ENCODE results near the gene ZBTB7C. TPM values are rescaled to one million over a fixed set of nuclear protein-coding genes. Genes with fewer than 3 reads are reported as not detected.
A peak's percentile ranks its signal among the peaks of the same experiment; 100 is the strongest.

The ZBTB7C gene
- total RNA-seq, 1 donor from 2014 or later: 1.4 TPM

GRCh38 chr18:48359626-48360025, 49.6 kb downstream of the ZBTB7C start:
- no peak for TF ChIP-seq CTCF (IDR thresholded peaks at IDR 0.05)
- Mint-ChIP-seq H3K27ac (ENCODE audit: unreplicated experiment) (no peak overlapping the region), H3K9me3 (ENCODE audit: low read depth) (no peaks in the 10 kb centered on the region), H3K4me1 (ENCODE audit: low read depth) (peaks cover 15% of the 10 kb centered on the region), H3K27me3 (ENCODE audit: low read depth) (peaks cover 9% of the 10 kb centered on the region), H3K36me3 (ENCODE audit: low read depth) (no peaks in the 10 kb centered on the region), H3K4me3 (ENCODE audit: unreplicated experiment) (no peak overlapping the region)
- no peak for DNase-seq (ENCODE audit: low spot score)

GRCh38 chr18:48358868-48359267, 50.3 kb downstream of the ZBTB7C start:
- H3K27me3 Mint-ChIP-seq (ENCODE audit: low read depth): peaks cover 11% of the 10 kb centered on the region
- TF ChIP-seq CTCF (IDR thresholded peaks at IDR 0.05): no peak
- H3K9me3 Mint-ChIP-seq (ENCODE audit: low read depth): no peaks in the 10 kb centered on the region
- no peak overlapping the region for H3K4me3 Mint-ChIP-seq (ENCODE audit: unreplicated experiment)
- no peak for DNase-seq (ENCODE audit: low spot score)
- H3K36me3 Mint-ChIP-seq (ENCODE audit: low read depth): no peaks in the 10 kb centered on the region
- H3K27ac Mint-ChIP-seq (ENCODE audit: unreplicated experiment): no peak overlapping the region
- peaks cover 15% of the 10 kb centered on the region for H3K4me1 Mint-ChIP-seq (ENCODE audit: low read depth)

GRCh38 chr18:48356909-48357631, 52.1 kb downstream of the ZBTB7C start:
- Mint-ChIP-seq H3K9me3 (ENCODE audit: low read depth) (no peaks in the 10 kb centered on the region), H3K4me3 (ENCODE audit: unreplicated experiment) (no peak overlapping the region), H3K27me3 (ENCODE audit: low read depth) (peaks cover 18% of the 10 kb centered on the region), H3K27ac (ENCODE audit: unreplicated experiment) (no peak overlapping the region), H3K4me1 (ENCODE audit: low read depth) (peaks cover 6% of the 10 kb centered on the region), H3K36me3 (ENCODE audit: low read depth) (no peaks in the 10 kb centered on the region)
- no peak for TF ChIP-seq CTCF (IDR thresholded peaks at IDR 0.05)
- DNase-seq (ENCODE audit: low spot score): peak; percentile 54

- Mint-ChIP-seq H3K36me3 (ENCODE audit: low read depth) (no peaks in the 10 kb centered on the region), H3K27ac (ENCODE audit: unreplicated experiment) (no peak overlapping the region), H3K27me3 (ENCODE audit: low read depth) (peaks cover 18% of the 10 kb centered on the region), H3K4me1 (ENCODE audit: low read depth) (peaks cover 6% of the 10 kb centered on the region), H3K9me3 (ENCODE audit: low read depth) (no peaks in the 10 kb centered on the region), H3K4me3 (ENCODE audit: unreplicated experiment) (no peak overlapping the region)
- no peak for DNase-seq (ENCODE audit: low spot score)
- no peak for TF ChIP-seq CTCF (IDR thresholded peaks at IDR 0.05)
These were observed 52.9 kb downstream of the ZBTB7C start for GRCh38 chr18:48356151-48356745.

GRCh38 chr18:48355276-48356115, 53.7 kb downstream of the ZBTB7C start:
- Mint-ChIP-seq H3K9me3 (ENCODE audit: low read depth) (no peaks in the 10 kb centered on the region), H3K4me3 (ENCODE audit: unreplicated experiment) (no peak overlapping the region), H3K27ac (ENCODE audit: unreplicated experiment) (no peak overlapping the region), H3K36me3 (ENCODE audit: low read depth) (no peaks in the 10 kb centered on the region), H3K27me3 (ENCODE audit: low read depth) (peaks cover 21% of the 10 kb centered on the region), H3K4me1 (ENCODE audit: low read depth) (peaks cover 6% of the 10 kb centered on the region)
- TF ChIP-seq CTCF (IDR thresholded peaks at IDR 0.05): no peak
- peak; percentile 64 for DNase-seq (ENCODE audit: low spot score)

Data from chondrocyte (in vitro differentiated cells).